Tibial nerve (tissue), 3 donors: ENCODE measurements around the gene CFTR.

ENCODE experiments used
- POLR2A ChIP-seq, 2 donors: fragments of 450-650 bp; IDR thresholded peaks; one replicate each; pipeline ENCODE4 v1.6.1; 2017; ENCODE audit warnings: antibody characterized with exemption in 2 of 2, mild to moderate bottlenecking in 2 of 2, moderate library complexity in 2 of 2
- TF ChIP-seq, protein P1 (sequence below), 5 experiments: fragments of 200-600 bp in 3 of 5; fragments of 450-650 bp in 2 of 5; sonication (generic) in 3 of 5; IDR thresholded peaks; one replicate each; pipeline ENCODE4 v1.5.1; 2016 to 2019; ENCODE audit warnings: antibody characterized with exemption in 5 of 5, mild to moderate bottlenecking in 3 of 5, moderate library complexity in 2 of 5

DNA sequence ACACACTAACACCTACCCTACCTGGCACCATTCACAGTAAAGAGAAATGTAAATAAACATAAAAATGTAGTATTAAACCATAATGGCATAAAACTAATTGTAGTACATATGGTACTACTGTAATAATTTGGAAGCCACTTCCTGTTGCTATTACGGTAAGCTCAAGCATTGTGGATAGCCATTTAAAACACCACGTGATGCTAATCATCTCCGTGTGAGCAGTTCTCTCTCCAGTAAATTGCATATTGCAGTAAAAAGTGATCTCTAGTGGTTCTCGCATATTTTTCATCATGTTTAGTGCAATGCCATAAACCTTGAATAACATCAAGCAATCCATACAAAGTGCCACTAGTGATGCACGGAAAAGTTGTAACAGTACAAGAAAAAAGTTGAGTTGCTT is 75.4 kb downstream of the CFTR start:
- TF ChIP-seq POLR2A (IDR thresholded peaks at IDR 0.05), result no peak
- TF ChIP-seq, protein P1, sequence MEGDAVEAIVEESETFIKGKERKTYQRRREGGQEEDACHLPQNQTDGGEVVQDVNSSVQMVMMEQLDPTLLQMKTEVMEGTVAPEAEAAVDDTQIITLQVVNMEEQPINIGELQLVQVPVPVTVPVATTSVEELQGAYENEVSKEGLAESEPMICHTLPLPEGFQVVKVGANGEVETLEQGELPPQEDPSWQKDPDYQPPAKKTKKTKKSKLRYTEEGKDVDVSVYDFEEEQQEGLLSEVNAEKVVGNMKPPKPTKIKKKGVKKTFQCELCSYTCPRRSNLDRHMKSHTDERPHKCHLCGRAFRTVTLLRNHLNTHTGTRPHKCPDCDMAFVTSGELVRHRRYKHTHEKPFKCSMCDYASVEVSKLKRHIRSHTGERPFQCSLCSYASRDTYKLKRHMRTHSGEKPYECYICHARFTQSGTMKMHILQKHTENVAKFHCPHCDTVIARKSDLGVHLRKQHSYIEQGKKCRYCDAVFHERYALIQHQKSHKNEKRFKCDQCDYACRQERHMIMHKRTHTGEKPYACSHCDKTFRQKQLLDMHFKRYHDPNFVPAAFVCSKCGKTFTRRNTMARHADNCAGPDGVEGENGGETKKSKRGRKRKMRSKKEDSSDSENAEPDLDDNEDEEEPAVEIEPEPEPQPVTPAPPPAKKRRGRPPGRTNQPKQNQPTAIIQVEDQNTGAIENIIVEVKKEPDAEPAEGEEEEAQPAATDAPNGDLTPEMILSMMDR (IDR thresholded peaks at IDR 0.05), result no peak
